OCI-LY3 (cell line): ENCODE results near the gene LILRB1.

Source experiments
- CTCF ChIP-seq: fragments of 200-600, 300-600 bp; sonication (generic); IDR thresholded peaks from 2 replicates; pipeline ENCODE4 v1.5.1; 2014; ENCODE audit warnings: antibody characterized with exemption, low read length, low read depth
- EZH2phosphoT487 ChIP-seq: fragments of 200-600 bp; shearing (Covaris generic); IDR thresholded peaks from 2 replicates; pipeline ENCODE4 v1.6.1; 2018; ENCODE audit warnings: antibody characterized with exemption, mixed run types, low read depth

- TF ChIP-seq CTCF (no peak), EZH2phosphoT487 (no peak)
Measured at GRCh38 chr19:54594737-54595136, 35.5 kb upstream of the LILRB1 start.
